GM19240 (cell line): ENCODE data around the gene AK2.
"Not testable (repeated sequence)": the region's sequence is repeated elsewhere in the genome, so short reads cannot be mapped to it uniquely, and the experiment has no call there.

ENCODE experiments used
- DNase-seq: peaks from one replicate; pipeline ENCODE4 v3.0.0; 2011; ENCODE audit warnings: low spot score; ENCODE audit not compliant: insufficient read length

The AK2 gene

GRCh38 chr1:33001282-33001681 is 35.4 kb downstream of the AK2 start:
- DNase-seq = no peak

- no peak for DNase-seq
These were observed 36.2 kb downstream of the AK2 start for GRCh38 chr1:33000427-33001026.

- DNase-seq = no peak
These were observed 37.7 kb downstream of the AK2 start for GRCh38 chr1:32998997-32999396.

- DNase-seq = no peak
These were observed 38.6 kb downstream of the AK2 start for GRCh38 chr1:32998064-32998463.

- no peak for DNase-seq
These were observed 39.2 kb downstream of the AK2 start for GRCh38 chr1:32997381-32997891.

GRCh38 chr1:32993324-32993636 is 43.4 kb downstream of the AK2 start:
- DNase-seq = not testable (repeated sequence)

GRCh38 chr1:32992489-32993323 is 44.0 kb downstream of the AK2 start:
- peak; percentile 61 for DNase-seq

GRCh38 chr1:32991819-32992488 is 44.7 kb downstream of the AK2 start:
- DNase-seq = no peak

GRCh38 chr1:32991386-32991785 is 45.3 kb downstream of the AK2 start:
- no peak for DNase-seq

- DNase-seq = no peak
These were observed 45.8 kb downstream of the AK2 start for GRCh38 chr1:32990887-32991286.

- no peak for DNase-seq
These were observed 47.3 kb downstream of the AK2 start for GRCh38 chr1:32989160-32990050.

GRCh38 chr1:32988665-32989064 is 48.0 kb downstream of the AK2 start:
- DNase-seq = no peak

- DNase-seq = no peak
These were observed 51.5 kb downstream of the AK2 start for GRCh38 chr1:32985226-32985625.

- DNase-seq = no peak
These were observed 52.1 kb downstream of the AK2 start for GRCh38 chr1:32984455-32985171.

- no peak for DNase-seq
These were observed 52.6 kb downstream of the AK2 start for GRCh38 chr1:32984090-32984454.

- DNase-seq = no peak
These were observed 53.7 kb downstream of the AK2 start for GRCh38 chr1:32983020-32983419.

GRCh38 chr1:32981003-32981901 is 55.4 kb downstream of the AK2 start:
- peak; percentile 83 for DNase-seq

GRCh38 chr1:32980080-32980479 is 56.6 kb downstream of the AK2 start:
- DNase-seq = no peak

- no peak for DNase-seq
These were observed 57.8 kb downstream of the AK2 start for GRCh38 chr1:32978854-32979253.
